A549 treated with GW870086 at 1 μM for 4 hours (cell line): ENCODE data around the gene GUCY1B1. TPM values are rescaled to one million over a fixed set of nuclear protein-coding genes. Genes with fewer than 3 reads are reported as not detected.

Experiments
- total RNA-seq: library from RNA; stranded (reverse); fragments of 200-300 nt; extraction: Qiagen RNA extraction; gene quantifications from 5 replicates; pipeline ENCODE4 v1.2.3, GENCODE V29; 2022; ENCODE audit warnings: low read depth

GUCY1B1 gene
- total RNA-seq: 0.15 to 0.41 TPM (median 0.25 TPM) in 5 replicates

DNA sequence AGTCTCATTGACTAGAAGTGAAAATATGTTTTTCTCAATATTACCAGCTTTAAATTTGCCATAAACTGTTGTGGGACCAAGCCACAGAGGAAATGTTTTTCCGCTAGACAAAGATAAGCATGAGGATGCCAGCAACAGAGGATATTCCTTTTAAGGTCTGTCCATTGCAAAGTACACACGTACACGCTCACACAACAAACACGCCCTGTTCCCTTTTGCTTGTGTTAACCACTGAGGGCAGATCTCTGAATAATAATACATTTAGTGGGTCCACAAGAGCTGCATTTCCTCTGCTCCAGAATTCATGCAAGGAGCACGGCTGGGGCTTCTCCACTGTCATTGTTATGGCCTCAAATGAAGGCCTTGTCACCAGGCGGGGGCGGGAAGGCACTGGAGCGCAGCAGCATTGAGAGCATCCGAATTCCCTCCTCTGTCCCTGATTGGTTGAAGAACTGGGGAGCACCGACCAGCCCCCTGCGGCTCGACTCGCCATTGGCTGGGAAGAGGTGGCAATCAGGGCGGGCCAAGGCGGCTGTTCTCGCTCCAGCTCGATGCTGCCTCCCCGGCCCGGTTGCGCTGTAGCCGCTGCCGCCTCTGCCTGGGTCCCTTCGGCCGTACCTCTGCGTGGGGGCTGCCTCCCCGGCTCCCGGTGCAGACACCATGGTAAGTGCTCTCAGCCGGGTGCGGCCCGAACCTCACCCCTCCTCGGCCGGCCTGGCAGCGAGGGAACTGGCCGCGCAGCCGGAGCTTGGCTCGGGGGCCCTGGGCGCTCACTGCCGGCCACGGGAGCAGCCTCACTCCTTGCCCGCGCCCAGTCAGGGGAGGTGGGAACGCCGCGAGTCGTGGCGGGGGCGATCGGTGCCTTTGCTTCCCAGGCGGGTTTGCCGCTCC is at the start of gene GUCY1B1:
Gene GUCY1B1, plus strand, starts transcription at position 541 of the 891 bp plus-strand sequence. Its CDS starts 120 bp downstream, at position 661.

Other genes with a start within 250 kb of the GUCY1B1 start
- 0.05 TPM in 1 of 5 replicates, not detected in the others for gene GUCY1A1, start 92.2 kb upstream of the GUCY1B1 start, total RNA-seq
- gene ASIC5, start 107.3 kb downstream of the GUCY1B1 start, total RNA-seq: not detected in 5 replicates
- gene TDO2, start 144.7 kb downstream of the GUCY1B1 start, total RNA-seq: 0.38 to 1.2 TPM (median 0.60 TPM) in 5 replicates
- 0.54 to 1.2 TPM (median 0.85 TPM) in 5 replicates for gene CTSO, start 194.8 kb downstream of the GUCY1B1 start, total RNA-seq